Dermis blood vessel endothelial cell (primary cell): ENCODE data around the gene CABP4. TPM values are rescaled to one million over a fixed set of nuclear protein-coding genes. Genes with fewer than 3 reads are reported as not detected.

Source experiments
- DNase-seq: peaks from one replicate; pipeline ENCODE4 v3.0.0; 2010
- total RNA-seq: library from RNA; depleted of rRNA; stranded (reverse); fragments of >200 nt; gene quantifications from 2 replicates; pipeline ENCODE4 v1.2.3, GENCODE V29; 2014

CABP4 gene
- total RNA-seq, 1 donor from 2014 or later, result 1.0 TPM

GRCh38 chr11:67435727-67436458 lies 19.3 kb upstream of the CABP4 start:
- no peak for DNase-seq

- DNase-seq, result no peak
Measured at GRCh38 chr11:67436459-67437081, 18.6 kb upstream of the CABP4 start.

- no peak for DNase-seq
Measured at GRCh38 chr11:67437082-67437808, 17.9 kb upstream of the CABP4 start, which contains the start of gene PTPRCAP. PTPRCAP (minus strand) TSS chr11:67437682; CDS start chr11:67437619, 63 bp downstream.

- DNase-seq, result no peak
Measured at GRCh38 chr11:67437809-67438157, 17.4 kb upstream of the CABP4 start.

- DNase-seq, result no peak
Measured at GRCh38 chr11:67438158-67438902, 16.8 kb upstream of the CABP4 start.

GRCh38 chr11:67439321-67440228 lies 15.6 kb upstream of the CABP4 start:
- DNase-seq, result peak; percentile 52

GRCh38 chr11:67440229-67441097 lies 14.7 kb upstream of the CABP4 start:
- DNase-seq, result no peak

- no peak for DNase-seq
Measured at GRCh38 chr11:67441098-67441563, 14.0 kb upstream of the CABP4 start.

GRCh38 chr11:67441731-67442351 lies 13.3 kb upstream of the CABP4 start:
- DNase-seq, result no peak

- DNase-seq, result peak; percentile 34
Measured at GRCh38 chr11:67442504-67443404, 12.4 kb upstream of the CABP4 start.

- DNase-seq, result no peak
Measured at GRCh38 chr11:67445515-67445914, 9.6 kb upstream of the CABP4 start.

- DNase-seq, result no peak
Measured at GRCh38 chr11:67448220-67448609, 6.9 kb upstream of the CABP4 start.

GRCh38 chr11:67449116-67449844 lies 5.9 kb upstream of the CABP4 start:
- DNase-seq, result no peak

- DNase-seq, result no peak
Measured at GRCh38 chr11:67450796-67451657, 4.1 kb upstream of the CABP4 start.

- no peak for DNase-seq
Measured at GRCh38 chr11:67451658-67451976, 3.5 kb upstream of the CABP4 start.

GRCh38 chr11:67452141-67452952 lies 2.8 kb upstream of the CABP4 start, which contains the start of gene GPR152:
GPR152 (minus strand) TSS chr11:67452729; CDS start chr11:67452724, 5 bp downstream.
- DNase-seq, result peak; percentile 59
